PC-3 (cell line): ENCODE measurements around the gene TEX53.

Experiments
- CTCF ChIP-seq: fragments of 300-600 bp; sonication (generic); conservative IDR thresholded peaks from 2 replicates; pipeline ENCODE4 v1.5.1; 2017; ENCODE audit warnings: antibody characterized with exemption, low read depth, mild to moderate bottlenecking, low read length
- EZH2 ChIP-seq: fragments of 300-600 bp; sonication (generic); IDR thresholded peaks from one replicate; pipeline ENCODE4 v1.6.1; 2017; ENCODE audit warnings: antibody characterized with exemption, mild to moderate bottlenecking, low read length; ENCODE audit not compliant: unreplicated experiment
- EZH2phosphoT487 ChIP-seq: fragments of 300-600 bp; sonication (generic); IDR thresholded peaks from 2 replicates; pipeline ENCODE4 v1.6.1; 2018; ENCODE audit warnings: mild to moderate bottlenecking, antibody characterized with exemption, low read length, borderline replicate concordance

GRCh38 chr9:114691956-114692295 is 34.3 kb upstream of the TEX53 start:
- no peak for TF ChIP-seq CTCF
- no peak for TF ChIP-seq EZH2
- TF ChIP-seq EZH2phosphoT487 = no peak
